Measurements from ENCODE around the gene WRAP73. TPM values are rescaled to one million over a fixed set of nuclear protein-coding genes. Genes with fewer than 3 reads are reported as not detected.
A peak's percentile ranks its signal among the peaks of the same experiment; 100 is the strongest.

WRAP73 gene, protein sequence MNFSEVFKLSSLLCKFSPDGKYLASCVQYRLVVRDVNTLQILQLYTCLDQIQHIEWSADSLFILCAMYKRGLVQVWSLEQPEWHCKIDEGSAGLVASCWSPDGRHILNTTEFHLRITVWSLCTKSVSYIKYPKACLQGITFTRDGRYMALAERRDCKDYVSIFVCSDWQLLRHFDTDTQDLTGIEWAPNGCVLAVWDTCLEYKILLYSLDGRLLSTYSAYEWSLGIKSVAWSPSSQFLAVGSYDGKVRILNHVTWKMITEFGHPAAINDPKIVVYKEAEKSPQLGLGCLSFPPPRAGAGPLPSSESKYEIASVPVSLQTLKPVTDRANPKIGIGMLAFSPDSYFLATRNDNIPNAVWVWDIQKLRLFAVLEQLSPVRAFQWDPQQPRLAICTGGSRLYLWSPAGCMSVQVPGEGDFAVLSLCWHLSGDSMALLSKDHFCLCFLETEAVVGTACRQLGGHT
- polyA plus RNA-seq = 10 to 100 TPM; 13.6 to 16.4 TPM

DNA sequence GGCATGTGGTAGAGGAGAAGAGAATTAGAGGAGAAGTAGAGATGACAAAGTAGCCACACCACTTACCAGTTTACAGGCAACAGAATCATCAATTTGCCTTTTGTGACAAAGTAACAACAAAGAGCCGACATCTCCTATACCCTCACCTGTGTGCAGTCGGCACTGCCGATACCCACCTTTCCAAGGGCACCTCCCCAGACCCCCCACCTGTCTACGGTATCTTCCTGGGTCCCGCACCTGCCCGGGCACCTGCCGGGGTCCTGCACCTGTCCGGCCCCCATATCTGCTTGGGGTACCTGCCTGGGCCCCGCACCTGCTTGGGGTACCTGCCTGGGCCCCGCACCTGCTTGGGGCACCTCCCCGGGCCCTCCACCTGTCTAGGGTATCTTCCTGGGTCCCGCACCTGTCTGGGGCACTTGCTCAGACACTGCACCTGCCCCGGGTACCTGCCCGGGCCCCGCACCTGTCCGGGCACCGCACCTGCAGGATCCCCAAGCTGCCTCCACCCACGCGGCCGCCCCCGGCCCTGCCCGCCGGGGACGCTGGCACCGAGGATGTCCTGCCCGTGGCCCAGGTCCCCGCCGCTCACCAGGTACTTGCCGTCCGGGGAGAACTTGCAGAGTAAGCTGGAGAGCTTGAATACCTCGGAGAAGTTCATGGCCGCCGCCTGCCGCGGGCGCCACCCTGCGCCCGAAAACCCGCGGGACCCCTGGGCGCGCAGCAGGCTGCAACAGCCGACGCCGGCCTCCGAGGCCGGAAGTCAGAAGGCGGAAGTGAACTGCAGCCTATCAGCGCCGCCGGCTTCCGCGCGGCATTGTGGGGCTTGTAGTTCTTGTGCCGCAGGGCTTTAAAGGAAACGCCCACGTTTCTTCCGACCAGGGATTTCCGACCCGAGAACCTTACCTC is at the start of gene WRAP73:
TSS of gene WRAP73 (minus strand) at position 762 of the 906 bp plus-strand sequence. CDS start at position 658, 104 bp downstream.
- Histone ChIP-seq H3K27me3 (ENCODE audit: control insufficient read depth in 1 of 2, insufficient read depth in 2 of 2, low read length in 2 of 2) (peaks cover 0 to 22% of the 10 kb centered on the region in 2 donors), H3K9me3 (ENCODE audit: control insufficient read depth in 2 of 2, insufficient read depth in 1 of 2, low read depth in 1 of 2, low read length in 1 of 2) (no peaks in the 10 kb centered on the region), H3K27ac (ENCODE audit: low read depth in 2 of 2, low read length in 1 of 2) (peak within 1 kb of the TSS in 1 of 2 donors; percentile 50), H3K4me1 (ENCODE audit: control insufficient read depth in 2 of 2, insufficient read depth in 2 of 2, low read length in 1 of 2) (peaks cover 2 to 18% of the 10 kb centered on the region in 2 donors), H3K4me3 (ENCODE audit: low read depth in 1 of 2, low read length in 2 of 2) (peak within 1 kb of the TSS; percentile 91), H3K36me3 (ENCODE audit: control insufficient read depth in 2 of 2, insufficient read depth in 2 of 2, low read length in 1 of 2) (peaks cover 0 to 12% of the 10 kb centered on the region in 2 donors)
- 3% methylated on average over 60 of the region's 60 CpGs for WGBS, 2 donors

- peaks cover 10 to 30% of the 10 kb centered on the region in 2 donors for H3K4me1 ChIP-seq (ENCODE audit: control insufficient read depth in 2 of 2, insufficient read depth in 2 of 2, low read length in 1 of 2)
- H3K27me3 ChIP-seq (ENCODE audit: control insufficient read depth in 1 of 2, insufficient read depth in 2 of 2, low read length in 2 of 2) = no peaks in the 10 kb centered on the region
- no peak overlapping the region for H3K4me3 ChIP-seq (ENCODE audit: low read depth in 1 of 2, low read length in 2 of 2)
- H3K9me3 ChIP-seq (ENCODE audit: control insufficient read depth in 2 of 2, insufficient read depth in 1 of 2, low read depth in 1 of 2, low read length in 1 of 2) = no peaks in the 10 kb centered on the region
- 38 to 42% methylated on average over 18 of the region's 18 CpGs for WGBS, 2 donors
- peak overlapping the region; percentile 51 to 65 for H3K27ac ChIP-seq (ENCODE audit: low read depth in 2 of 2, low read length in 1 of 2)
- H3K36me3 ChIP-seq (ENCODE audit: control insufficient read depth in 2 of 2, insufficient read depth in 2 of 2, low read length in 1 of 2) = no peaks in the 10 kb centered on the region
Measured at GRCh38 chr1:3699596-3699995, 49.7 kb upstream of the WRAP73 start.

DNA sequence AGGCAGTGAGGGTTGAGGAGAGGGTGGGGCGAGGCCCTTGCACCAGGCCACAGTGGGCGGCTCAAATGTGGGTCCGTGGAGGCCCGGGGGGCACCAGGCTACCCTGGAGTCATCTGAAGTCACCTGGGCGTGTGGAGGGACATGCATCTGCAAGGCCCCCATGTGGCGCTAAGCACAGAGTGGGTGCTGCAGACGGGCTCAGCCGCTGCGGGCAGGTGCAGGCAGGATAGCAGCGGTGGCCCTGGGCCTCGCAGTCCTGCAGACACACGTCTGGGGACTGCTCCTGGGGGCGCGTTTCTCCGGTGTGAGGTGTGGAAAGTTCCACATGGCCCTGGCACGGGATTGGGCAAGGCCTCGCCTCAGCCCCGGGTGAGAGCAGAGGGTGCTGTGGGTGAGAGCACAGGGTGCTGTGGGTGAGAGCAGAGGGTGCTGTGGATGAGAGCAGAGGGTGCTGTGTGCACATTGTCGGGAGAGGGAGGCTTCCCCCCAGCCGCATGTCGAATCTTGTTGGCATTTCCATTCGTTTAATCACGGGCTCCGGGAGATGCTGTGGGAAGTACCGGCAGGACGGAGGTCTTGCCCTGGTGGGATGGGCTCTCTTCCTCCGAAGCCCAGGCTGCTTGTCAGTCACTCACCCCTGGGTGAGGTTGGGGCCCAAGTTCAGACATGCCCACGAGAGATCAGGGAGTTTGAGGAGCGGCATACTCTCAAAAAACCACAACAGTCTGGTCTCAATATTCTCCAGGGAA is 48.9 kb upstream of the WRAP73 start:
- Histone ChIP-seq H3K27ac (ENCODE audit: low read depth in 2 of 2, low read length in 1 of 2) (peak overlapping the region; percentile 51 to 65), H3K27me3 (ENCODE audit: control insufficient read depth in 1 of 2, insufficient read depth in 2 of 2, low read length in 2 of 2) (no peaks in the 10 kb centered on the region), H3K36me3 (ENCODE audit: control insufficient read depth in 2 of 2, insufficient read depth in 2 of 2, low read length in 1 of 2) (no peaks in the 10 kb centered on the region), H3K4me3 (ENCODE audit: low read depth in 1 of 2, low read length in 2 of 2) (no peak overlapping the region), H3K4me1 (ENCODE audit: control insufficient read depth in 2 of 2, insufficient read depth in 2 of 2, low read length in 1 of 2) (peaks cover 10 to 23% of the 10 kb centered on the region in 2 donors), H3K9me3 (ENCODE audit: control insufficient read depth in 2 of 2, insufficient read depth in 1 of 2, low read depth in 1 of 2, low read length in 1 of 2) (no peaks in the 10 kb centered on the region)
- 55 to 63% methylated on average over 29 of the region's 29 CpGs for WGBS, 2 donors

- Histone ChIP-seq H3K27me3 (ENCODE audit: control insufficient read depth in 1 of 2, insufficient read depth in 2 of 2, low read length in 2 of 2) (no peaks in the 10 kb centered on the region), H3K4me1 (ENCODE audit: control insufficient read depth in 2 of 2, insufficient read depth in 2 of 2, low read length in 1 of 2) (peaks cover 7 to 14% of the 10 kb centered on the region in 2 donors), H3K4me3 (ENCODE audit: low read depth in 1 of 2, low read length in 2 of 2) (no peak overlapping the region), H3K27ac (ENCODE audit: low read depth in 2 of 2, low read length in 1 of 2) (no peak overlapping the region), H3K9me3 (ENCODE audit: control insufficient read depth in 2 of 2, insufficient read depth in 1 of 2, low read depth in 1 of 2, low read length in 1 of 2) (no peaks in the 10 kb centered on the region), H3K36me3 (ENCODE audit: control insufficient read depth in 2 of 2, insufficient read depth in 2 of 2, low read length in 1 of 2) (no peaks in the 10 kb centered on the region)
- WGBS, 2 donors = 51 to 53% methylated on average over 12 of the region's 12 CpGs
Measured at GRCh38 chr1:3697810-3698209, 47.9 kb upstream of the WRAP73 start.

- H3K36me3 ChIP-seq (ENCODE audit: control insufficient read depth in 2 of 2, insufficient read depth in 2 of 2, low read length in 1 of 2) = no peaks in the 10 kb centered on the region
- H3K4me1 ChIP-seq (ENCODE audit: control insufficient read depth in 2 of 2, insufficient read depth in 2 of 2, low read length in 1 of 2) = peaks cover 3 to 12% of the 10 kb centered on the region in 2 donors
- no peak overlapping the region for H3K4me3 ChIP-seq (ENCODE audit: low read depth in 1 of 2, low read length in 2 of 2)
- no peaks in the 10 kb centered on the region for H3K27me3 ChIP-seq (ENCODE audit: control insufficient read depth in 1 of 2, insufficient read depth in 2 of 2, low read length in 2 of 2)
- no peak overlapping the region for H3K27ac ChIP-seq (ENCODE audit: low read depth in 2 of 2, low read length in 1 of 2)
- WGBS, 2 donors = 84 to 88% methylated on average over 22 of the region's 22 CpGs
- no peaks in the 10 kb centered on the region for H3K9me3 ChIP-seq (ENCODE audit: control insufficient read depth in 2 of 2, insufficient read depth in 1 of 2, low read depth in 1 of 2, low read length in 1 of 2)
Measured at GRCh38 chr1:3697104-3697503, 47.2 kb upstream of the WRAP73 start.

GRCh38 chr1:3696689-3697088 is 46.8 kb upstream of the WRAP73 start:
- peaks cover 3 to 12% of the 10 kb centered on the region in 2 donors for H3K4me1 ChIP-seq (ENCODE audit: control insufficient read depth in 2 of 2, insufficient read depth in 2 of 2, low read length in 1 of 2)

DNA sequence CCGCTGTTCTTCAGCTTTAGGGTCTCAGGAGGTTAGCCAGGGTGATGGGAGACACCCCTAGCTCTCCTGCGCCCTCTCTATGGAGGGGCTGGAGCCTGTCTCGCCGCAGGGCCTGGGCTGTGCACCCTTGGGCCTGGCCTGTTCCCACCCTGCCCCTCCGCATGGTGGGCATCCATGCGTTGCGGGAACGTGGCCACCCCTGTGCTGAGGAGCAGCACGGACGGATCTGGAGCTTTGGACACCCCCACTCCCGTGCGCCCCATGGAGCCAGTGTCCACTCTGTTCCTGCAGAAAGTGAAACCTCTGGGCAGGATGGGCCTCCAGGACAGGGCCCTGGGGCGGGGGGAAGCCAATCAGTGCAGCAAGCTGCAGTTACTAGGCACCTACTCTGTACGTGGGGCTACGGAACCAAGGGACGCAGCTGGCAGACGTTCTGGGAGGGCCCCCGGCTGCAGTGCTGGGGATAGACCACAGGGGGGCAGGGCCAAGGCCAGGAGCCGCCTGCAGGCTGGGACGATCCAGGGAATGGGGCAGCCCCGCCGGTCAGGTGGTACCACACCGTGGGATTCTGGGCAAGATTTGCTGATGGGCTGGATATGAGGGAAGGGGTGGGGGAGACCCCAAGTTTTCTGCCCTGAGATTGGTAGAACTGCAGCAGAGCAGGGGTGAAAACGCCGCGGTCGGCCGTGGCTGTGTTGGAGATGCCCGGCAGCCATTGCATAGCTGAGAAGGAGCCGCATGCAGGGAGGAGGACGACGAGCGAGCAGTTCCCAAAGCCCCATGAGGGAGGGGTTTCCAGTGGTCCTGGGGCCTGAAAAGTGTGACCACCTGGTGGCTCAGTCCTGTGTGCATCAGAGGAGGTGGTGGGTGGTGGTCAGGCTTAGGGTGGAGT is 45.7 kb upstream of the WRAP73 start:
- Histone ChIP-seq H3K4me3 (ENCODE audit: low read depth in 1 of 2, low read length in 2 of 2) (no peak overlapping the region), H3K27me3 (ENCODE audit: control insufficient read depth in 1 of 2, insufficient read depth in 2 of 2, low read length in 2 of 2) (no peaks in the 10 kb centered on the region), H3K4me1 (ENCODE audit: control insufficient read depth in 2 of 2, insufficient read depth in 2 of 2, low read length in 1 of 2) (peaks cover 3 to 18% of the 10 kb centered on the region in 2 donors), H3K27ac (ENCODE audit: low read depth in 2 of 2, low read length in 1 of 2) (no peak overlapping the region), H3K36me3 (ENCODE audit: control insufficient read depth in 2 of 2, insufficient read depth in 2 of 2, low read length in 1 of 2) (no peaks in the 10 kb centered on the region), H3K9me3 (ENCODE audit: control insufficient read depth in 2 of 2, insufficient read depth in 1 of 2, low read depth in 1 of 2, low read length in 1 of 2) (no peaks in the 10 kb centered on the region)
- WGBS, 2 donors = 41 to 47% methylated on average over 33 of the region's 33 CpGs

More at GRCh38 chr1:3696689-3697088, 46.8 kb upstream of the WRAP73 start:
- H3K4me3 ChIP-seq (ENCODE audit: low read depth in 1 of 2, low read length in 2 of 2) = no peak overlapping the region
- WGBS, 2 donors = 88 to 90% methylated on average over 9 of the region's 9 CpGs
- H3K27ac ChIP-seq (ENCODE audit: low read depth in 2 of 2, low read length in 1 of 2) = no peak overlapping the region
- H3K9me3 ChIP-seq (ENCODE audit: control insufficient read depth in 2 of 2, insufficient read depth in 1 of 2, low read depth in 1 of 2, low read length in 1 of 2) = no peaks in the 10 kb centered on the region
- no peaks in the 10 kb centered on the region for H3K27me3 ChIP-seq (ENCODE audit: control insufficient read depth in 1 of 2, insufficient read depth in 2 of 2, low read length in 2 of 2)
- no peaks in the 10 kb centered on the region for H3K36me3 ChIP-seq (ENCODE audit: control insufficient read depth in 2 of 2, insufficient read depth in 2 of 2, low read length in 1 of 2)

GRCh38 chr1:3693321-3693720 is 43.4 kb upstream of the WRAP73 start:
- no peaks in the 10 kb centered on the region for H3K9me3 ChIP-seq (ENCODE audit: control insufficient read depth in 2 of 2, insufficient read depth in 1 of 2, low read depth in 1 of 2, low read length in 1 of 2)

More at GRCh38 chr1:3693321-3693720, 43.4 kb upstream of the WRAP73 start:
- Histone ChIP-seq H3K27ac (ENCODE audit: low read depth in 2 of 2, low read length in 1 of 2) (no peak overlapping the region), H3K4me3 (ENCODE audit: low read depth in 1 of 2, low read length in 2 of 2) (no peak overlapping the region), H3K4me1 (ENCODE audit: control insufficient read depth in 2 of 2, insufficient read depth in 2 of 2, low read length in 1 of 2) (peaks cover 3 to 22% of the 10 kb centered on the region in 2 donors), H3K36me3 (ENCODE audit: control insufficient read depth in 2 of 2, insufficient read depth in 2 of 2, low read length in 1 of 2) (no peaks in the 10 kb centered on the region), H3K27me3 (ENCODE audit: control insufficient read depth in 1 of 2, insufficient read depth in 2 of 2, low read length in 2 of 2) (no peaks in the 10 kb centered on the region)
- 93 to 94% methylated on average over 11 of the region's 11 CpGs for WGBS, 2 donors
